ENCODE measurements around the gene CERT1.

Gene CERT1

DNA sequence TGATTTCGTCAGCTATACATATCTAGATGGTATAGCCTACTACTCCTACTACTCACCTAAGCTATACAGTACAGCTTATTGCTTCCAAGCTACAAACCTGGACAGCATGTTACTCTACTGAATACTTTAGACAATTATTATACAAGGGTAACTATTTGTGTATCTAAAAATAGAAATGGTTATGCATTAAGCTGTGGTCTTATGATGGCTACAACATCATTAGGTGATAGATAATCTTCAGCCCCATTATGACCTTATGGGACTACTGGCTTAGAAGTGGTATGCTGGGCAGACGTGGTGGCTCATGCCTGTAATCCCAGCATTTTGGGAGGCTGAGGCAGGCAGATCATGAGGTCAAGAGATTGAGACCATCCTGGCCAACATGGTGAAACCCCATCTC is 40.2 kb downstream of the CERT1 start:
- no peaks in the 10 kb centered on the region for H3K4me1 ChIP-seq (ENCODE audit: low read depth, poor library complexity, severe bottlenecking)

GRCh38 chr5:75469017-75469416 is 42.4 kb downstream of the CERT1 start:
- H3K27me3 ChIP-seq (ENCODE audit: insufficient read depth, low read depth) = no peaks in the 10 kb centered on the region
- H3K4me1 ChIP-seq (ENCODE audit: low read depth, poor library complexity, severe bottlenecking) = peaks cover 10% of the 10 kb centered on the region
- H3K79me2 ChIP-seq (ENCODE audit: insufficient read depth, low read depth) = no peaks in the 10 kb centered on the region; the same call in 1 of the 2 replicates
- TF ChIP-seq, protein P1, sequence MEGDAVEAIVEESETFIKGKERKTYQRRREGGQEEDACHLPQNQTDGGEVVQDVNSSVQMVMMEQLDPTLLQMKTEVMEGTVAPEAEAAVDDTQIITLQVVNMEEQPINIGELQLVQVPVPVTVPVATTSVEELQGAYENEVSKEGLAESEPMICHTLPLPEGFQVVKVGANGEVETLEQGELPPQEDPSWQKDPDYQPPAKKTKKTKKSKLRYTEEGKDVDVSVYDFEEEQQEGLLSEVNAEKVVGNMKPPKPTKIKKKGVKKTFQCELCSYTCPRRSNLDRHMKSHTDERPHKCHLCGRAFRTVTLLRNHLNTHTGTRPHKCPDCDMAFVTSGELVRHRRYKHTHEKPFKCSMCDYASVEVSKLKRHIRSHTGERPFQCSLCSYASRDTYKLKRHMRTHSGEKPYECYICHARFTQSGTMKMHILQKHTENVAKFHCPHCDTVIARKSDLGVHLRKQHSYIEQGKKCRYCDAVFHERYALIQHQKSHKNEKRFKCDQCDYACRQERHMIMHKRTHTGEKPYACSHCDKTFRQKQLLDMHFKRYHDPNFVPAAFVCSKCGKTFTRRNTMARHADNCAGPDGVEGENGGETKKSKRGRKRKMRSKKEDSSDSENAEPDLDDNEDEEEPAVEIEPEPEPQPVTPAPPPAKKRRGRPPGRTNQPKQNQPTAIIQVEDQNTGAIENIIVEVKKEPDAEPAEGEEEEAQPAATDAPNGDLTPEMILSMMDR (conservative IDR thresholded peaks at IDR 0.05; ENCODE audit: low read depth, low read length) = no peak
- no peak overlapping the region for H2AFZ ChIP-seq (ENCODE audit: low read depth)
- H4K20me1 ChIP-seq (ENCODE audit: insufficient read depth) = no peaks in the 10 kb centered on the region
- H3K36me3 ChIP-seq (ENCODE audit: insufficient read depth) = no peaks in the 10 kb centered on the region
- H3K4me3 ChIP-seq (IDR thresholded peaks at IDR 0.05; ENCODE audit: insufficient read depth, low read depth, low read length) = no peak overlapping the region
- H3K9ac ChIP-seq = no peak overlapping the region
- no peak overlapping the region for H3K27ac ChIP-seq
- H3K4me2 ChIP-seq = no peak overlapping the region

More for the DNA sequence above, 40.2 kb downstream of the CERT1 start:
- H2AFZ ChIP-seq (ENCODE audit: low read depth) = no peak overlapping the region
- TF ChIP-seq, protein P1 (conservative IDR thresholded peaks at IDR 0.05; ENCODE audit: low read depth, low read length) = no peak
- H3K27ac ChIP-seq = no peak overlapping the region
- H3K4me3 ChIP-seq (IDR thresholded peaks at IDR 0.05; ENCODE audit: insufficient read depth, low read depth, low read length) = no peak overlapping the region
- H3K36me3 ChIP-seq (ENCODE audit: insufficient read depth) = no peaks in the 10 kb centered on the region
- H3K4me2 ChIP-seq = no peak overlapping the region
- H4K20me1 ChIP-seq (ENCODE audit: insufficient read depth) = no peaks in the 10 kb centered on the region
- no peaks in the 10 kb centered on the region; the same call in 1 of the 2 replicates for H3K79me2 ChIP-seq (ENCODE audit: insufficient read depth, low read depth)
- no peak overlapping the region for H3K9ac ChIP-seq
- H3K27me3 ChIP-seq (ENCODE audit: insufficient read depth, low read depth) = no peaks in the 10 kb centered on the region

DNA sequence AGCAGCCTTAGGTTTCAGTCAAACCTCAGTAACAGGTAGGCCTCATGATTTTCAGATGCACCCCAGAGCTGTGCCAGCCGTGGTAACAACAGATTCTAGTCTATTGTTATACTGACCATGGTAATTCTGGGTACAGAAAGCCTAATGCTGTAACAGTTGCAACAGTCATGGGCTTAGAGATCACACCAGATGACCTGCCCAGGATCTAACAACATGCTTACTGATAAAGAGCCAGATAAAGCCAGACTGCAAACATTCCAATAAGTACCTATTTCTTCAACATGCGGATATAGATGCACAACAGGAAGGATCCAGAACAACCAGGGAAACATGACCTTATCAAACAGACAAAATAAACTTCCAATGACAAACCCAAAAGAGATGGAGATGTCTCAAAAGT is 42.8 kb downstream of the CERT1 start:
- Histone ChIP-seq H3K4me3 (IDR thresholded peaks at IDR 0.05; ENCODE audit: insufficient read depth, low read depth, low read length) (no peak overlapping the region), H3K4me1 (ENCODE audit: low read depth, poor library complexity, severe bottlenecking) (peaks cover 15% of the 10 kb centered on the region), H3K27me3 (ENCODE audit: insufficient read depth, low read depth) (no peaks in the 10 kb centered on the region), H3K9ac (no peak overlapping the region), H3K27ac (no peak overlapping the region), H2AFZ (ENCODE audit: low read depth) (no peak overlapping the region), H4K20me1 (ENCODE audit: insufficient read depth) (no peaks in the 10 kb centered on the region), H3K79me2 (ENCODE audit: insufficient read depth, low read depth) (no peaks in the 10 kb centered on the region; the same call in 1 of the 2 replicates), H3K36me3 (ENCODE audit: insufficient read depth) (no peaks in the 10 kb centered on the region), H3K4me2 (no peak overlapping the region)
- TF ChIP-seq, protein P1 (conservative IDR thresholded peaks at IDR 0.05; ENCODE audit: low read depth, low read length) = no peak

DNA sequence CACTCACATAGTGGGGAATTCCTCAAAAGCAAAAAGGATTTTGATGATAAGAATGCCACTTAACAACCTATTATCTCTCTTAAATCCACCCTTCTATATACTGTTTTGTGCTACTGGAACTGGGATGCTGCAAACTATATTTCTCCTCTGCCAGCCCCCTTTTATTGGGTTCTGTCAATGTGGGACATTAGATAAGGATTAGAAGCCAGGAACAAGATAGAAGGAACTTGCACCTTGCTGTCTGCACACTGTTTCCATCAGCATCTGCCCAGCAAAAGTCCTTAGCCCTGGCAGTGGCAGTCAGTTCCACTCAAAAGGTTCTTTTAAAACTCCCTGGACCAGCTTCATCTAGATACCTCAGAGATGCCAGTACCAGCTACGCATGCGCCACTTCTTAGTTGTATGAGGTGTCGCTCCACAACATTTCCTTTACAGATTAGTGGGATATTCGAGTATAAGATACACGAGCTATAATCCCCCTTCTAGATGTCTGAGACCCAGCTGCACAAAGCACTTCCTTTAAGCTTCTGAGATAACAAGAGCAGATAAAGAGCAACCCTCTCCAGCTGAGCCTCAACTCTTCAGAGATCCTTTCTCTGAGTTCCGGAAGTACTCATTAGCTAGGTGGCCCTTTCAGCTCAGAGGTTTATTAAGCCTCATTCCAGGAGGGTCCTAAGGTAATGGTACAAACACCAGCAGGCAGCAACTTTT is 45.3 kb downstream of the CERT1 start:
- Histone ChIP-seq H4K20me1 (ENCODE audit: insufficient read depth) (no peaks in the 10 kb centered on the region), H3K27me3 (ENCODE audit: insufficient read depth, low read depth) (no peaks in the 10 kb centered on the region), H2AFZ (ENCODE audit: low read depth) (no peak overlapping the region)

More for the DNA sequence above, 45.3 kb downstream of the CERT1 start:
- H3K4me3 ChIP-seq (IDR thresholded peaks at IDR 0.05; ENCODE audit: insufficient read depth, low read depth, low read length) = no peak overlapping the region
- no peak overlapping the region for H3K9ac ChIP-seq
- no peaks in the 10 kb centered on the region for H3K36me3 ChIP-seq (ENCODE audit: insufficient read depth)
- peaks cover 18% of the 10 kb centered on the region for H3K4me1 ChIP-seq (ENCODE audit: low read depth, poor library complexity, severe bottlenecking)
- TF ChIP-seq, protein P1 (conservative IDR thresholded peaks at IDR 0.05; ENCODE audit: low read depth, low read length) = no peak
- no peaks in the 10 kb centered on the region; the same call in 1 of the 2 replicates for H3K79me2 ChIP-seq (ENCODE audit: insufficient read depth, low read depth)
- H3K4me2 ChIP-seq = no peak overlapping the region
- H3K27ac ChIP-seq = no peak overlapping the region

All from KMS-11 (cell line).